HepG2 (cell line): Measurements from ENCODE around the gene RNASE7. TPM values are rescaled to one million over a fixed set of nuclear protein-coding genes. Genes with fewer than 3 reads are reported as not detected.

Experiments
- ARID3A ChIP-seq: IDR thresholded peaks from 2 replicates; pipeline ENCODE4 v1.6.1; 2012; ENCODE audit warnings: low read depth, low read length, improper control_type of control experiment
- ELF1 ChIP-seq: sonication (generic); formaldehyde crosslinking; IDR thresholded peaks from 2 replicates; pipeline ENCODE4 v1.4.0; 2020; ENCODE audit warnings: missing genetic modification reagents
- FOXP1 ChIP-seq, 2 experiments: fragments of 450-650 bp in 1 of 2; IDR thresholded peaks; 2 replicates each; pipeline ENCODE4 v1.6.1; 2017 to 2018; ENCODE audit warnings: antibody characterized with exemption in 1 of 2
- KLF13 ChIP-seq: sonication (generic); formaldehyde crosslinking; IDR thresholded peaks from 2 replicates; pipeline ENCODE4 v1.4.0; 2020; ENCODE audit warnings: mild to moderate bottlenecking, missing genetic modification reagents
- MEIS1 ChIP-seq: sonication (generic); formaldehyde crosslinking; IDR thresholded peaks from 2 replicates; pipeline ENCODE4 v1.9.0; 2021; ENCODE audit warnings: mild to moderate bottlenecking, missing genetic modification reagents, moderate library complexity, borderline replicate concordance
- MIER2 ChIP-seq: IDR thresholded peaks from 2 replicates; pipeline ENCODE4 v1.6.1; 2016; ENCODE audit warnings: missing biosample characterization, missing genetic modification reagents
- MTA1 ChIP-seq: sonication (generic); formaldehyde crosslinking; IDR thresholded peaks from 2 replicates; pipeline ENCODE4 v1.4.0; 2020; ENCODE audit warnings: missing genetic modification reagents, mild to moderate bottlenecking, borderline replicate concordance
- NFYB ChIP-seq: sonication (generic); formaldehyde crosslinking; IDR thresholded peaks from 2 replicates; pipeline ENCODE4 v1.4.0; 2020; ENCODE audit warnings: missing genetic modification reagents
- NR2F6 ChIP-seq, 2 experiments: IDR thresholded peaks; 2 replicates each; pipeline ENCODE4 v1.6.1; 2016; ENCODE audit warnings: antibody characterized with exemption in 1 of 2, mild to moderate bottlenecking in 1 of 2
- PBX2 ChIP-seq: IDR thresholded peaks from 2 replicates; pipeline ENCODE4 v1.6.1; 2016; ENCODE audit warnings: control low read depth
- SRSF4 ChIP-seq: fragments of 200-400 bp; formaldehyde crosslinking; IDR thresholded peaks from one replicate; pipeline ENCODE4 v1.6.1; 2018; ENCODE audit warnings: mild to moderate bottlenecking, low read depth, low read length, moderate library complexity; ENCODE audit not compliant: poor library complexity, severe bottlenecking
- ZBTB2 ChIP-seq: sonication (generic); formaldehyde crosslinking; IDR thresholded peaks from 2 replicates; pipeline ENCODE4 v1.8.0; 2022; ENCODE audit warnings: low read depth, missing genetic modification reagents
- ZFP1 ChIP-seq: IDR thresholded peaks from 2 replicates; pipeline ENCODE4 v1.6.1; 2016
- ZFP90 ChIP-seq: sonication (generic); formaldehyde crosslinking; IDR thresholded peaks from 2 replicates; pipeline ENCODE4 v1.8.0; 2022; ENCODE audit warnings: missing genetic modification reagents, mild to moderate bottlenecking, inconsistent platforms, borderline replicate concordance
- ZNF230 ChIP-seq: sonication (generic); formaldehyde crosslinking; IDR thresholded peaks from 2 replicates; pipeline ENCODE4 v1.4.0; 2020; ENCODE audit warnings: mild to moderate bottlenecking, missing genetic modification reagents
- ZNF331 ChIP-seq: sonication (generic); formaldehyde crosslinking; IDR thresholded peaks from 2 replicates; pipeline ENCODE4 v1.4.0; 2020; ENCODE audit warnings: missing genetic modification reagents
- ZNF547 ChIP-seq: sonication (generic); formaldehyde crosslinking; IDR thresholded peaks from 2 replicates; pipeline ENCODE4 v1.5.1; 2020; ENCODE audit warnings: mild to moderate bottlenecking, missing genetic modification reagents
- ZNF713 ChIP-seq: sonication (generic); formaldehyde crosslinking; IDR thresholded peaks from 2 replicates; pipeline ENCODE4 v1.4.0; 2020; ENCODE audit warnings: mild to moderate bottlenecking, missing genetic modification reagents
- ZNF775 ChIP-seq: sonication (generic); formaldehyde crosslinking; IDR thresholded peaks from 2 replicates; pipeline ENCODE4 v1.4.0; 2020; ENCODE audit warnings: missing genetic modification reagents, mild to moderate bottlenecking, moderate library complexity, borderline replicate concordance
- ZNF879 ChIP-seq: sonication (generic); formaldehyde crosslinking; IDR thresholded peaks from 2 replicates; pipeline ENCODE4 v1.8.1; 2023; ENCODE audit warnings: missing genetic modification reagents
- ZSCAN5A ChIP-seq: sonication (generic); formaldehyde crosslinking; IDR thresholded peaks from 2 replicates; pipeline ENCODE4 v1.8.0; 2022; ENCODE audit warnings: mild to moderate bottlenecking, missing genetic modification reagents, borderline replicate concordance
- polyA plus RNA-seq, 8 experiments: library from polyadenylated mRNA; depleted of rRNA in 3 of 8; stranded (reverse) in 7 of 8; unstranded in 1 of 8; fragments of >200 nt; fragmentation: Illumina TruSeq in 4 of 8; extraction: Trizol in 4 of 8; gene quantifications; 2 replicates each; pipeline versions ENCODE4 v1.2.1 to v1.2.3, GENCODE V29; 2011 to 2016; ENCODE audit warnings: low read depth in 4 of 8, missing spikeins in 1 of 8, mixed read lengths in 1 of 8; ENCODE audit not compliant: insufficient read depth in 1 of 8
- total RNA-seq, 5 experiments: library from RNA; depleted of rRNA; stranded (reverse); fragments of >200 nt; fragmentation: Illumina TruSeq; extraction: Trizol; gene quantifications; 2 replicates each; pipeline ENCODE4 v1.2.3, GENCODE V29; 2016; ENCODE audit warnings: low read depth in 1 of 5

RNASE7 gene
- total and polyA plus RNA-seq, 2 of the 13 experiments (the other 11 are each of a cell fraction or from before 2014, with no cell fraction given), result 0.04 TPM; not detected in 1

- TF ChIP-seq PBX2 (CRISPR knock-in tag), result peak; percentile 82
- TF ChIP-seq ZBTB2 (CRISPR knock-in tag), result no peak
- TF ChIP-seq KLF13 (CRISPR knock-in tag), result no peak
- no peak for TF ChIP-seq ZNF547 (CRISPR knock-in tag)
- TF ChIP-seq NFYB (CRISPR knock-in tag), result no peak
- TF ChIP-seq ZNF775 (CRISPR knock-in tag), result no peak
- peak; percentile 43; the same call in 1 of the 2 replicates for TF ChIP-seq ELF1
- peak; percentile 64; the same call in 1 of the 2 replicates for TF ChIP-seq ZNF331 (CRISPR knock-in tag)
- no peak for TF ChIP-seq SRSF4
- peak; percentile 81 for TF ChIP-seq ZFP1
- TF ChIP-seq ZSCAN5A (CRISPR knock-in tag), result no peak
- TF ChIP-seq MTA1 (CRISPR knock-in tag), result no peak
- TF ChIP-seq NR2F6 (IDR thresholded peaks at IDR 0.05), result peak; percentile 39
- peak; percentile 52; the same call in 1 of the 2 replicates for TF ChIP-seq NR2F6 (CRISPR knock-in tag; IDR thresholded peaks at IDR 0.05)
- 0 out of 2 replicates have a peak, but pooled peaks have one; percentile 32 for TF ChIP-seq ARID3A
- TF ChIP-seq ZNF713 (CRISPR knock-in tag), result 0 out of 2 replicates have a peak, but pooled peaks have one; percentile 50
- TF ChIP-seq FOXP1 (IDR thresholded peaks at IDR 0.05), result no peak
- no peak for TF ChIP-seq FOXP1 (CRISPR knock-in tag; IDR thresholded peaks at IDR 0.05)
- TF ChIP-seq ZNF879, result no peak
- peak; percentile 55; the same call in 1 of the 2 replicates for TF ChIP-seq ZFP90 (CRISPR knock-in tag)
- no peak for TF ChIP-seq ZNF230 (CRISPR knock-in tag)
- TF ChIP-seq MEIS1 (CRISPR knock-in tag), result peak; percentile 60; the same call in 1 of the 2 replicates
- TF ChIP-seq MIER2 (CRISPR knock-in tag), result peak; percentile 61; the same call in 1 of the 2 replicates
Observed at GRCh38 chr14:21014761-21015190, 27.4 kb upstream of the RNASE7 start (continued).
